ENCODE results near the gene RCN1. TPM values are rescaled to one million over a fixed set of nuclear protein-coding genes. Genes with fewer than 3 reads are reported as not detected.

RCN1 gene
- polyA plus RNA-seq, 3 donors from 2014 or later, result 12.0 to 45.5 (median 19.5) TPM

GRCh38 chr11:32065865-32066629 lies 24.8 kb upstream of the RCN1 start:
- H3K27me3 Mint-ChIP-seq (ENCODE audit: low read depth in 3 of 3), result peaks cover 2 to 16% (median 5%) of the 10 kb centered on the region in 3 donors
- DNase-seq, result no peak

GRCh38 chr11:32068134-32068870 lies 22.6 kb upstream of the RCN1 start:
- Mint-ChIP-seq H3K27me3 (ENCODE audit: low read depth in 3 of 3) (peaks cover 2 to 12% (median 5%) of the 10 kb centered on the region in 3 donors), H3K9me3 (no peaks in the 10 kb centered on the region), H3K36me3 (peaks cover 0 to 3% (median 0%) of the 10 kb centered on the region in 3 donors), H3K27ac (no peak overlapping the region), H3K4me3 (no peak overlapping the region), H3K4me1 (no peaks in the 10 kb centered on the region)
- DNase-seq, result no peak

More at GRCh38 chr11:32065865-32066629, 24.8 kb upstream of the RCN1 start:
- Mint-ChIP-seq H3K4me3 (no peak overlapping the region), H3K9me3 (no peaks in the 10 kb centered on the region), H3K4me1 (no peaks in the 10 kb centered on the region), H3K27ac (no peak overlapping the region), H3K36me3 (peaks cover 0 to 3% (median 0%) of the 10 kb centered on the region in 3 donors)

- peaks cover 2 to 12% (median 5%) of the 10 kb centered on the region in 3 donors for H3K27me3 Mint-ChIP-seq (ENCODE audit: low read depth in 3 of 3)
- H3K4me1 Mint-ChIP-seq, result no peaks in the 10 kb centered on the region
- no peak overlapping the region for H3K27ac Mint-ChIP-seq
- peaks cover 0 to 3% (median 0%) of the 10 kb centered on the region in 3 donors for H3K36me3 Mint-ChIP-seq
- H3K9me3 Mint-ChIP-seq, result no peaks in the 10 kb centered on the region
- DNase-seq, result no peak
- H3K4me3 Mint-ChIP-seq, result no peak overlapping the region
Measured at GRCh38 chr11:32069361-32070058, 21.4 kb upstream of the RCN1 start.

GRCh38 chr11:32070692-32071091 lies 20.2 kb upstream of the RCN1 start:
- H3K4me1 Mint-ChIP-seq, result no peaks in the 10 kb centered on the region
- H3K36me3 Mint-ChIP-seq, result peaks cover 0 to 3% (median 0%) of the 10 kb centered on the region in 3 donors

GRCh38 chr11:32071811-32072210 lies 19.1 kb upstream of the RCN1 start:
- peaks cover 0 to 3% (median 0%) of the 10 kb centered on the region in 3 donors for H3K36me3 Mint-ChIP-seq
- no peak overlapping the region for H3K27ac Mint-ChIP-seq
- no peak overlapping the region for H3K4me3 Mint-ChIP-seq
- no peaks in the 10 kb centered on the region for H3K4me1 Mint-ChIP-seq
- peaks cover 2 to 12% (median 7%) of the 10 kb centered on the region in 3 donors for H3K27me3 Mint-ChIP-seq (ENCODE audit: low read depth in 3 of 3)
- no peak for DNase-seq
- no peaks in the 10 kb centered on the region for H3K9me3 Mint-ChIP-seq

More at GRCh38 chr11:32070692-32071091, 20.2 kb upstream of the RCN1 start:
- Mint-ChIP-seq H3K27ac (no peak overlapping the region), H3K27me3 (ENCODE audit: low read depth in 3 of 3) (peaks cover 2 to 12% (median 7%) of the 10 kb centered on the region in 3 donors), H3K4me3 (no peak overlapping the region), H3K9me3 (no peaks in the 10 kb centered on the region)
- no peak for DNase-seq

- Mint-ChIP-seq H3K9me3 (no peaks in the 10 kb centered on the region), H3K4me1 (no peaks in the 10 kb centered on the region), H3K27ac (no peak overlapping the region), H3K36me3 (peaks cover 0 to 3% (median 0%) of the 10 kb centered on the region in 3 donors), H3K27me3 (ENCODE audit: low read depth in 3 of 3) (peaks cover 0 to 10% (median 7%) of the 10 kb centered on the region in 3 donors), H3K4me3 (no peak overlapping the region)
- no peak for DNase-seq
Measured at GRCh38 chr11:32072872-32073643, 17.8 kb upstream of the RCN1 start.

GRCh38 chr11:32073644-32074026 lies 17.2 kb upstream of the RCN1 start:
- Mint-ChIP-seq H3K4me3 (no peak overlapping the region), H3K4me1 (no peaks in the 10 kb centered on the region), H3K9me3 (no peaks in the 10 kb centered on the region), H3K27ac (no peak overlapping the region), H3K27me3 (ENCODE audit: low read depth in 3 of 3) (peaks cover 0 to 10% (median 6%) of the 10 kb centered on the region in 3 donors), H3K36me3 (peaks cover 0 to 3% (median 0%) of the 10 kb centered on the region in 3 donors)
- no peak for DNase-seq

GRCh38 chr11:32079553-32079952 lies 11.3 kb upstream of the RCN1 start:
- H3K4me3 Mint-ChIP-seq, result no peak overlapping the region
- no peak overlapping the region for H3K27ac Mint-ChIP-seq
- no peaks in the 10 kb centered on the region for H3K36me3 Mint-ChIP-seq
- no peaks in the 10 kb centered on the region for H3K9me3 Mint-ChIP-seq
- no peaks in the 10 kb centered on the region for H3K4me1 Mint-ChIP-seq
- peaks cover 0 to 3% (median 3%) of the 10 kb centered on the region in 3 donors for H3K27me3 Mint-ChIP-seq (ENCODE audit: low read depth in 3 of 3)
- no peak for DNase-seq

GRCh38 chr11:32080361-32080980 lies 10.4 kb upstream of the RCN1 start:
- no peak for DNase-seq
- H3K4me3 Mint-ChIP-seq, result no peak overlapping the region
- no peaks in the 10 kb centered on the region for H3K36me3 Mint-ChIP-seq
- no peak overlapping the region for H3K27ac Mint-ChIP-seq
- no peaks in the 10 kb centered on the region for H3K9me3 Mint-ChIP-seq
- H3K4me1 Mint-ChIP-seq, result no peaks in the 10 kb centered on the region
- peaks cover 0 to 5% (median 1%) of the 10 kb centered on the region in 3 donors for H3K27me3 Mint-ChIP-seq (ENCODE audit: low read depth in 3 of 3)

- H3K4me3 Mint-ChIP-seq, result no peak overlapping the region
- no peaks in the 10 kb centered on the region for H3K36me3 Mint-ChIP-seq
- no peak for DNase-seq
- H3K27ac Mint-ChIP-seq, result no peak overlapping the region
- H3K9me3 Mint-ChIP-seq, result no peaks in the 10 kb centered on the region
- peaks cover 0 to 5% (median 1%) of the 10 kb centered on the region in 3 donors for H3K27me3 Mint-ChIP-seq (ENCODE audit: low read depth in 3 of 3)
- no peaks in the 10 kb centered on the region for H3K4me1 Mint-ChIP-seq
Measured at GRCh38 chr11:32081129-32081641, 9.7 kb upstream of the RCN1 start.

- no peaks in the 10 kb centered on the region for H3K9me3 Mint-ChIP-seq
- H3K27me3 Mint-ChIP-seq (ENCODE audit: low read depth in 3 of 3), result peaks cover 0 to 5% (median 1%) of the 10 kb centered on the region in 3 donors
- H3K27ac Mint-ChIP-seq, result no peak overlapping the region
- no peak overlapping the region for H3K4me3 Mint-ChIP-seq
- H3K36me3 Mint-ChIP-seq, result no peaks in the 10 kb centered on the region
- DNase-seq, result no peak
- no peaks in the 10 kb centered on the region for H3K4me1 Mint-ChIP-seq
Measured at GRCh38 chr11:32081901-32082300, 9.0 kb upstream of the RCN1 start.

GRCh38 chr11:32082346-32082986 lies 8.4 kb upstream of the RCN1 start:
- Mint-ChIP-seq H3K9me3 (no peaks in the 10 kb centered on the region), H3K4me3 (no peak overlapping the region), H3K36me3 (no peaks in the 10 kb centered on the region), H3K27me3 (ENCODE audit: low read depth in 3 of 3) (peaks cover 0 to 6% (median 3%) of the 10 kb centered on the region in 3 donors), H3K27ac (no peak overlapping the region), H3K4me1 (no peaks in the 10 kb centered on the region)
- DNase-seq, result no peak

Measured in immature natural killer cell (primary cell).